SK-N-SH (cell line): ENCODE data around the gene FRMD1. TPM values are rescaled to one million over a fixed set of nuclear protein-coding genes. Genes with fewer than 3 reads are reported as not detected.

Source experiments
- CTCF ChIA-PET: fragments of 300-600, 350-600 bp; formaldehyde crosslinking; extraction: SDS; loops from one replicate; lab custom pipeline; 2021; lab: Yijun Ruan, JAX
- POLR2A ChIA-PET: fragments of 350-600 bp; sonication (Branson Sonifier 250); formaldehyde crosslinking; extraction: SDS; loops from one replicate; lab custom pipeline; 2020; ENCODE audit warnings: antibody characterized with exemption, inconsistent platforms; lab: Yijun Ruan, JAX
- DNase-seq: peaks from one replicate; pipeline ENCODE4 v3.0.0; 2012
- H2AFZ ChIP-seq: fragments of 200-600 bp; sonication (generic); 2 replicates; pipeline ENCODE4 v1.8.1; 2016; ENCODE audit warnings: antibody characterized with exemption, mild to moderate bottlenecking, low read depth
- H3F3A ChIP-seq: fragments of 200-600 bp; sonication (generic); replicated peaks from 2 replicates; pipeline ENCODE3; 2016; ENCODE audit warnings: antibody characterized with exemption, mild to moderate bottlenecking; ENCODE audit not compliant: insufficient read depth
- H3K27ac ChIP-seq, 2 experiments: fragments of 200-500 bp in 1 of 2; fragments of 200-600 bp in 1 of 2; sonication (Bioruptor generic) in 1 of 2; sonication (generic), shearing (Covaris generic) in 1 of 2; 2 replicates each; pipeline versions ENCODE4 v1.5.1 to v1.6.1; 2014 to 2016; ENCODE audit warnings: low read depth in 2 of 2, inconsistent platforms in 1 of 2, low read length in 1 of 2, mild to moderate bottlenecking in 1 of 2, mixed read lengths in 1 of 2
- H3K27me3 ChIP-seq: fragments of 200-600 bp; sonication (generic), shearing (Covaris generic); 2 replicates; pipeline ENCODE4 v1.6.1; 2016; ENCODE audit warnings: mixed run types; ENCODE audit not compliant: insufficient read depth
- H3K36me3 ChIP-seq, 2 experiments: fragments of 200-500 bp in 1 of 2; fragments of 200-600 bp in 1 of 2; sonication (Bioruptor generic) in 1 of 2; sonication (generic) in 1 of 2; replicated peaks in 1 of 2; 2 replicates each; pipeline versions ENCODE3 to v1.5.1; 2014 to 2016; ENCODE audit warnings: low read length in 1 of 2, mild to moderate bottlenecking in 1 of 2; ENCODE audit not compliant: insufficient read depth in 2 of 2, control insufficient read depth in 1 of 2
- H3K4me1 ChIP-seq, 2 experiments: fragments of 200-500 bp in 1 of 2; fragments of 200-600 bp in 1 of 2; sonication (Bioruptor generic) in 1 of 2; sonication (generic), shearing (Covaris generic) in 1 of 2; 2 replicates each; pipeline versions ENCODE4 v1.5.1 to v1.6.1; 2014 to 2016; ENCODE audit warnings: low read depth in 1 of 2, low read length in 1 of 2, mixed run types in 1 of 2; ENCODE audit not compliant: insufficient read depth in 2 of 2, control insufficient read depth in 1 of 2
- H3K4me2 ChIP-seq: fragments of 200-600 bp; sonication (generic), shearing (Covaris generic); 2 replicates; pipeline ENCODE4 v1.6.1; 2017; ENCODE audit warnings: mixed run types
- H3K4me3 ChIP-seq, 2 experiments: fragments of 200-500 bp in 1 of 2; fragments of 200-600 bp in 1 of 2; sonication (Bioruptor generic) in 1 of 2; sonication (generic), shearing (Covaris generic) in 1 of 2; 2 replicates each; pipeline versions ENCODE4 v1.5.1 to v1.8.1; 2014 to 2016; ENCODE audit warnings: low read depth in 2 of 2, inconsistent platforms in 1 of 2, low read length in 1 of 2, mild to moderate bottlenecking in 1 of 2, mixed read lengths in 1 of 2, moderate library complexity in 1 of 2
- H3K79me2 ChIP-seq: fragments of 200-600 bp; sonication (generic); 2 replicates; pipeline ENCODE4 v1.8.1; 2017; ENCODE audit warnings: mild to moderate bottlenecking; ENCODE audit not compliant: insufficient read depth
- H3K9ac ChIP-seq: fragments of 200-600 bp; sonication (generic); 2 replicates; pipeline ENCODE4 v1.6.1; 2017; ENCODE audit warnings: mixed run types
- H3K9me2 ChIP-seq: fragments of 200-600 bp; sonication (generic); 2 replicates; pipeline ENCODE4 v1.6.1; 2017; ENCODE audit warnings: mixed run types
- H3K9me3 ChIP-seq: fragments of 200-600 bp; sonication (generic); 2 replicates; pipeline ENCODE4 v1.6.1; 2017; ENCODE audit warnings: mixed run types, mild to moderate bottlenecking, moderate library complexity
- H4K20me1 ChIP-seq: fragments of 200-600 bp; sonication (generic); 2 replicates; pipeline ENCODE4 v1.6.1; 2017; ENCODE audit warnings: mild to moderate bottlenecking, mixed run types; ENCODE audit not compliant: insufficient read depth
- CHD2 ChIP-seq: fragments of 150-350 bp; IDR thresholded peaks from 2 replicates; pipeline ENCODE4 v1.6.1; 2018; ENCODE audit warnings: low read length; ENCODE audit not compliant: partially characterized antibody
- EP300 ChIP-seq, 2 experiments: IDR thresholded peaks; 2 replicates each; pipeline versions ENCODE4 v1.4.0 to v1.6.1; 2012; ENCODE audit warnings: borderline replicate concordance in 1 of 2, low read depth in 1 of 2, low read length in 1 of 2
- EZH2phosphoT487 ChIP-seq: fragments of 200-600 bp; sonication (generic); IDR thresholded peaks from 2 replicates; pipeline ENCODE4 v1.6.1; 2017; ENCODE audit warnings: low read depth, mixed run types, mild to moderate bottlenecking, antibody characterized with exemption, moderate library complexity, borderline replicate concordance
- FOXJ3 ChIP-seq: sonication (generic); formaldehyde crosslinking; IDR thresholded peaks from 2 replicates; pipeline ENCODE4 v1.5.1; 2020; ENCODE audit warnings: mild to moderate bottlenecking, missing genetic modification reagents
- JUND ChIP-seq: IDR thresholded peaks from 2 replicates; pipeline ENCODE4 v1.4.0; 2012
- MAX ChIP-seq: IDR thresholded peaks from 2 replicates; pipeline ENCODE4 v1.4.0; 2012; ENCODE audit warnings: low read depth
- MXI1 ChIP-seq: IDR thresholded peaks from 2 replicates; pipeline ENCODE4 v1.6.1; 2012; ENCODE audit warnings: mild to moderate bottlenecking, low read depth, low read length, improper control_type of control experiment
- POLR2AphosphoS5 ChIP-seq: IDR thresholded peaks from 2 replicates; pipeline ENCODE4 v1.6.1; 2012; ENCODE audit warnings: low read depth, low read length
- RAD21 ChIP-seq: IDR thresholded peaks from 2 replicates; pipeline ENCODE4 v1.6.1; 2012; ENCODE audit warnings: mild to moderate bottlenecking, low read length
- REST ChIP-seq: IDR thresholded peaks from 2 replicates; pipeline ENCODE4 v1.6.1; 2012; ENCODE audit warnings: mild to moderate bottlenecking, low read depth, low read length, moderate library complexity
- RFX5 ChIP-seq: IDR thresholded peaks from 2 replicates; pipeline ENCODE4 v1.6.1; 2012; ENCODE audit warnings: mild to moderate bottlenecking, improper control_type of control experiment, low read length
- RXRA ChIP-seq: IDR thresholded peaks from 2 replicates; pipeline ENCODE4 v1.4.0; 2012; ENCODE audit warnings: low read depth, mild to moderate bottlenecking, borderline replicate concordance
- SIN3A ChIP-seq: IDR thresholded peaks from 2 replicates; pipeline ENCODE4 v1.6.1; 2012; ENCODE audit warnings: low read depth, mild to moderate bottlenecking, low read length, moderate library complexity, borderline replicate concordance
- SMC3 ChIP-seq: IDR thresholded peaks from 2 replicates; pipeline ENCODE4 v1.6.1; 2012; ENCODE audit warnings: low read depth, low read length, improper control_type of control experiment
- TCF12 ChIP-seq: IDR thresholded peaks from 2 replicates; pipeline ENCODE4 v1.4.0; 2012
- USF2 ChIP-seq: fragments of 150-350 bp; IDR thresholded peaks from 2 replicates; pipeline ENCODE4 v1.6.1; 2017; ENCODE audit warnings: antibody characterized with exemption, low read length, low read depth, borderline replicate concordance
- ZBTB33 ChIP-seq: IDR thresholded peaks from 2 replicates; pipeline ENCODE4 v1.4.0; 2012; ENCODE audit warnings: low read depth, borderline replicate concordance
- WGBS: methylation state at CpG from one replicate; pipeline ENCODE4 v1.1.6; 2017; ENCODE audit warnings: low lambda C conversion rate; 5-methylcytosine and 5-hydroxymethylcytosine counted together
- polyA plus RNA-seq, 3 experiments: library from polyadenylated mRNA; depleted of rRNA; stranded (reverse); fragments of >200 nt; gene quantifications; 2 replicates each; pipeline ENCODE4 v1.2.3, GENCODE V29; 2012

The FRMD1 gene
- polyA plus RNA-seq, 1 of the 3 experiments (the other 2 are of a cell fraction): not detected

- H3K4me1 ChIP-seq: no peaks in the 10 kb centered on the region
- ChIA-PET POLR2A (no interaction called here), CTCF (interaction anchor here (0.7 to 2.9 kb wide), 12 partner anchors 8 to 1301 kb away, joined by 3 to 17 read pairs (median 4); no protein-coding TSS in a partner anchor)
- no peaks in the 10 kb centered on the region for H3K9me3 ChIP-seq
- H3K9ac ChIP-seq: no peak overlapping the region
- no peaks in the 10 kb centered on the region for H3K79me2 ChIP-seq
- H2AFZ ChIP-seq: no peak overlapping the region
- TF ChIP-seq USF2 (no peak), RAD21 (peak; percentile 55)
- peak; percentile 32 for DNase-seq
- no peaks in the 10 kb centered on the region for H3K36me3 ChIP-seq
- H4K20me1 ChIP-seq: no peaks in the 10 kb centered on the region
- WGBS: 24% methylated on average over 4 of the region's 4 CpGs
- no peak overlapping the region for H3K27ac ChIP-seq
- no peak overlapping the region for H3K4me2 ChIP-seq
- H3K4me3 ChIP-seq: no peak overlapping the region
- no peaks in the 10 kb centered on the region for H3K9me2 ChIP-seq
- H3F3A ChIP-seq: no peaks in the 10 kb centered on the region
- no peaks in the 10 kb centered on the region for H3K27me3 ChIP-seq
Observed at GRCh38 chr6:168117942-168118341, 38.9 kb upstream of the FRMD1 start.

GRCh38 chr6:168116975-168117899 is 38.2 kb upstream of the FRMD1 start:
- H3K27me3 ChIP-seq: no peaks in the 10 kb centered on the region
- POLR2A ChIA-PET: no interaction called here
- no peaks in the 10 kb centered on the region for H3F3A ChIP-seq
- CTCF ChIA-PET: interaction anchor here (0.7 to 2.9 kb wide), 8 partner anchors 8 to 1301 kb away, joined by 3 to 17 read pairs (median 4); no protein-coding TSS in a partner anchor
- no peak overlapping the region for H2AFZ ChIP-seq
- H3K9me2 ChIP-seq: no peaks in the 10 kb centered on the region
- H4K20me1 ChIP-seq: no peaks in the 10 kb centered on the region
- H3K4me2 ChIP-seq: no peak overlapping the region
- WGBS: 61% methylated on average over 18 of the region's 26 CpGs
- no peaks in the 10 kb centered on the region for H3K79me2 ChIP-seq
- no peak overlapping the region for H3K4me3 ChIP-seq
- H3K36me3 ChIP-seq: no peaks in the 10 kb centered on the region
- H3K9me3 ChIP-seq: no peaks in the 10 kb centered on the region
- no peak overlapping the region for H3K9ac ChIP-seq
- H3K27ac ChIP-seq: no peak overlapping the region
- H3K4me1 ChIP-seq: no peaks in the 10 kb centered on the region
- DNase-seq: peak; percentile 10
- TF ChIP-seq RFX5 (no peak), SMC3 (no peak), JUND (no peak), RXRA (no peak), EZH2phosphoT487 (no peak), CHD2 (no peak), MAX (no peak), ZBTB33 (no peak), SIN3A (no peak), FOXJ3 (CRISPR knock-in tag) (no peak), MXI1 (no peak), REST (no peak), POLR2AphosphoS5 (no peak), TCF12 (no peak), EP300 (IDR thresholded peaks at IDR 0.05; ENCODE audit: borderline replicate concordance in 1 of 2, low read depth in 1 of 2, low read length in 1 of 2) (no peak)
